GM21723 (cell line): ENCODE data around the gene NUCB1.

Source experiments
- ATAC-seq: cut with Tn5 transposase; IDR thresholded peaks from one replicate; pipeline ENCODE4 v1.9.1; 2021; ENCODE audit warnings: mild to moderate bottlenecking, moderate library complexity; ENCODE audit not compliant: unreplicated experiment

The NUCB1 gene

GRCh38 chr19:48970923-48971395 lies 70.8 kb downstream of the NUCB1 start:
- no peak for ATAC-seq
